Measurements from ENCODE around the gene CSTB. TPM values are rescaled to one million over a fixed set of nuclear protein-coding genes. Genes with fewer than 3 reads are reported as not detected.

The CSTB gene
- total RNA-seq, 1 donor from 2014 or later = 45.4 TPM

DNA sequence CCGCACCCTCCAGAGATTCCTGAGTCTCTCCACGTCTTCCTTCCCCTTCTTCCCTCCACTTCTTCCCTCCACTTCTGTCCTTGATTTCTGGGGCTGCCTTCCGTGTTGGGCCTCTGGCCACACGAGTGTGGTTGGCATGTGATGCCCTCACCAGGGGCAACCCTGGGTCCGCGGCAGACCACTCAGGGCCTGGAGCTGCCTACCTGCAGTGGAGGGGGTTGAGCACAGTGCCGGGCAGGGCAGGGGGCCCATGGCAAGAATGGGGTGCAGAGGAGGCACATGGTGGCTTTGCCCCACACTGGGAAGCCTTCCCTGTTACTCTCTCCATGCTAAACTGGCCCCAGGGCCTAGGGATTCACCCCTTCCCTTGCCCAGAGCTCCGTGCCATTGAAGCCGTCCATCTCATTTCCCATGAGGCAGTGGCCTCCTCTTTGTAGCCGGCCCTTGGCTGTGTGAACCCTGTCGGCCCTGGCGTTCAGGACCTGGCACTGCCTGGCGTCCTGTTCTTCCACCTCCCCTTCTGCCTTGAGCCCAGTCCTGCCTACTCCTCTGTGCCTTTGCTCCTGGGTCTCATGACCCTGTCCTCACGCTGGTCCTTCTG is 26.7 kb upstream of the CSTB start:
- no peaks in the 10 kb centered on the region for H3K9me3 Mint-ChIP-seq
- H3K4me1 Mint-ChIP-seq (ENCODE audit: unreplicated experiment) = no peaks in the 10 kb centered on the region
- no peak for DNase-seq (ENCODE audit: extremely low spot score, unreplicated experiment)
- no peaks in the 10 kb centered on the region for H3K36me3 Mint-ChIP-seq
- TF ChIP-seq, protein P1, sequence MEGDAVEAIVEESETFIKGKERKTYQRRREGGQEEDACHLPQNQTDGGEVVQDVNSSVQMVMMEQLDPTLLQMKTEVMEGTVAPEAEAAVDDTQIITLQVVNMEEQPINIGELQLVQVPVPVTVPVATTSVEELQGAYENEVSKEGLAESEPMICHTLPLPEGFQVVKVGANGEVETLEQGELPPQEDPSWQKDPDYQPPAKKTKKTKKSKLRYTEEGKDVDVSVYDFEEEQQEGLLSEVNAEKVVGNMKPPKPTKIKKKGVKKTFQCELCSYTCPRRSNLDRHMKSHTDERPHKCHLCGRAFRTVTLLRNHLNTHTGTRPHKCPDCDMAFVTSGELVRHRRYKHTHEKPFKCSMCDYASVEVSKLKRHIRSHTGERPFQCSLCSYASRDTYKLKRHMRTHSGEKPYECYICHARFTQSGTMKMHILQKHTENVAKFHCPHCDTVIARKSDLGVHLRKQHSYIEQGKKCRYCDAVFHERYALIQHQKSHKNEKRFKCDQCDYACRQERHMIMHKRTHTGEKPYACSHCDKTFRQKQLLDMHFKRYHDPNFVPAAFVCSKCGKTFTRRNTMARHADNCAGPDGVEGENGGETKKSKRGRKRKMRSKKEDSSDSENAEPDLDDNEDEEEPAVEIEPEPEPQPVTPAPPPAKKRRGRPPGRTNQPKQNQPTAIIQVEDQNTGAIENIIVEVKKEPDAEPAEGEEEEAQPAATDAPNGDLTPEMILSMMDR (conservative IDR thresholded peaks at IDR 0.05) = no peak
- no peaks in the 10 kb centered on the region for H3K27me3 Mint-ChIP-seq
- H3K4me3 Mint-ChIP-seq = no peak overlapping the region
- no peak overlapping the region for H3K27ac Mint-ChIP-seq

- Mint-ChIP-seq H3K9me3 (no peaks in the 10 kb centered on the region), H3K27me3 (no peaks in the 10 kb centered on the region), H3K36me3 (no peaks in the 10 kb centered on the region), H3K4me1 (ENCODE audit: unreplicated experiment) (no peaks in the 10 kb centered on the region), H3K27ac (no peak overlapping the region), H3K4me3 (no peak overlapping the region)
- TF ChIP-seq, protein P1 (conservative IDR thresholded peaks at IDR 0.05) = no peak
- DNase-seq (ENCODE audit: extremely low spot score, unreplicated experiment) = no peak
Measured at GRCh38 chr21:43801006-43801783, 25.1 kb upstream of the CSTB start.

GRCh38 chr21:43800566-43800965 is 24.5 kb upstream of the CSTB start:
- Mint-ChIP-seq H3K27ac (no peak overlapping the region), H3K36me3 (no peaks in the 10 kb centered on the region), H3K4me1 (ENCODE audit: unreplicated experiment) (no peaks in the 10 kb centered on the region), H3K9me3 (no peaks in the 10 kb centered on the region), H3K27me3 (no peaks in the 10 kb centered on the region), H3K4me3 (no peak overlapping the region)
- no peak for DNase-seq (ENCODE audit: extremely low spot score, unreplicated experiment)
- TF ChIP-seq, protein P1 (conservative IDR thresholded peaks at IDR 0.05) = no peak

GRCh38 chr21:43800124-43800523 is 24.0 kb upstream of the CSTB start:
- TF ChIP-seq, protein P1 (conservative IDR thresholded peaks at IDR 0.05) = no peak
- DNase-seq (ENCODE audit: extremely low spot score, unreplicated experiment) = no peak
- H3K27me3 Mint-ChIP-seq = no peaks in the 10 kb centered on the region
- no peaks in the 10 kb centered on the region for H3K9me3 Mint-ChIP-seq
- H3K4me1 Mint-ChIP-seq (ENCODE audit: unreplicated experiment) = no peaks in the 10 kb centered on the region
- H3K36me3 Mint-ChIP-seq = peaks cover 2% of the 10 kb centered on the region
- H3K4me3 Mint-ChIP-seq = no peak overlapping the region
- H3K27ac Mint-ChIP-seq = no peak overlapping the region

GRCh38 chr21:43799301-43799840 is 23.3 kb upstream of the CSTB start:
- no peaks in the 10 kb centered on the region for H3K4me1 Mint-ChIP-seq (ENCODE audit: unreplicated experiment)
- H3K27me3 Mint-ChIP-seq = no peaks in the 10 kb centered on the region
- no peak overlapping the region for H3K27ac Mint-ChIP-seq
- H3K36me3 Mint-ChIP-seq = peaks cover 4% of the 10 kb centered on the region
- no peak for DNase-seq (ENCODE audit: extremely low spot score, unreplicated experiment)
- no peak overlapping the region for H3K4me3 Mint-ChIP-seq
- TF ChIP-seq, protein P1 (conservative IDR thresholded peaks at IDR 0.05) = no peak
- no peaks in the 10 kb centered on the region for H3K9me3 Mint-ChIP-seq
